Activated T-helper 1 cell treated with anti-CD3 and anti-CD28 coated beads, Interleukin-12 subunit alpha, Interleukin-12 subunit beta, Interleukin-2, Interleukin-4 antibody, amounts not matched to agents 30 ng/mL and 10 ng/mL and 1 ng/mL, durations not matched to agents 14 hours and 24 hours and 36 hours (primary cell): ENCODE data around the gene SLC11A1. TPM values are rescaled to one million over a fixed set of nuclear protein-coding genes. Genes with fewer than 3 reads are reported as not detected.

Experiments used
- DNase-seq: peaks from one replicate; pipeline ENCODE4 v3.0.0; 2021; ENCODE audit warnings: low spot score
- H3K27ac Mint-ChIP-seq: one replicate; pipeline ENCODE4 v1.8.0; 2021; ENCODE audit warnings: mild to moderate bottlenecking, mixed read lengths
- H3K27me3 Mint-ChIP-seq: one replicate; pipeline ENCODE4 v1.8.0; 2022; ENCODE audit warnings: mild to moderate bottlenecking, moderate library complexity, mixed read lengths; ENCODE audit not compliant: insufficient read depth
- H3K36me3 Mint-ChIP-seq: one replicate; pipeline ENCODE4 v1.8.0; 2021; ENCODE audit warnings: low read depth, mixed read lengths
- H3K4me1 Mint-ChIP-seq: one replicate; pipeline ENCODE4 v1.8.0; 2021; ENCODE audit warnings: low read depth, mixed read lengths
- H3K4me3 Mint-ChIP-seq: one replicate; pipeline ENCODE4 v1.8.0; 2021; ENCODE audit warnings: mild to moderate bottlenecking, moderate library complexity, mixed read lengths
- H3K9me3 Mint-ChIP-seq: one replicate; pipeline ENCODE4 v1.8.0; 2021; ENCODE audit warnings: mixed read lengths
- intact Hi-C: fragments of 100-400 bp; cut with micrococcal nuclease; formaldehyde crosslinking; loops from one replicate; pipeline ENCODE4 v1.15.1; 2024
- total RNA-seq: library from RNA; stranded (reverse); gene quantifications from 2 replicates; pipeline ENCODE4 v1.2.3, GENCODE V29; 2022

The SLC11A1 gene, protein sequence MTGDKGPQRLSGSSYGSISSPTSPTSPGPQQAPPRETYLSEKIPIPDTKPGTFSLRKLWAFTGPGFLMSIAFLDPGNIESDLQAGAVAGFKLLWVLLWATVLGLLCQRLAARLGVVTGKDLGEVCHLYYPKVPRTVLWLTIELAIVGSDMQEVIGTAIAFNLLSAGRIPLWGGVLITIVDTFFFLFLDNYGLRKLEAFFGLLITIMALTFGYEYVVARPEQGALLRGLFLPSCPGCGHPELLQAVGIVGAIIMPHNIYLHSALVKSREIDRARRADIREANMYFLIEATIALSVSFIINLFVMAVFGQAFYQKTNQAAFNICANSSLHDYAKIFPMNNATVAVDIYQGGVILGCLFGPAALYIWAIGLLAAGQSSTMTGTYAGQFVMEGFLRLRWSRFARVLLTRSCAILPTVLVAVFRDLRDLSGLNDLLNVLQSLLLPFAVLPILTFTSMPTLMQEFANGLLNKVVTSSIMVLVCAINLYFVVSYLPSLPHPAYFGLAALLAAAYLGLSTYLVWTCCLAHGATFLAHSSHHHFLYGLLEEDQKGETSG
- total RNA-seq = 0.05 and 0.27 TPM in 2 replicates

DNA sequence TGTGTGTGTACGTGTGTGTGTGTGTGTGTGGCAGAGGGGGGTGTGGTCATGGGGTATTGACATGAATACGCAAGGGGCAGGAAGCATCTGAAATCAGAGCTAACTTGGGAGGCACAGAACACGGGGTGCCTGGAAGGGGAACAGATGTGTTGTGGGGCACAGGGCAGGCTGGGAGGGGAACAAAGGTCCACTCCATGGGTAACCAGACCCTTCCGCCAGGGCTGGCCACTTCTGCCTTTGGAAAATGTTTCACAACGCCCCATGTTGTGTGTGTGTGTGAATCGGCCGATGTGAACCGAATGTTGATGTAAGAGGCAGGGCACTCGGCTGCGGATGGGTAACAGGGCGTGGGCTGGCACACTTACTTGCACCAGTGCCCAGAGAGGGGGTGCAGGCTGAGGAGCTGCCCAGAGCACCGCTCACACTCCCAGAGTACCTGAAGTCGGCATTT is at the start of gene SLC11A1:
Gene SLC11A1 (plus strand): TSS at position 358 of the 451 bp plus-strand sequence. CDS start 96 bp downstream, outside the sequence.
- Mint-ChIP-seq H3K27me3 (peaks cover 31% of the 10 kb centered on the region), H3K4me3 (no peak within 1 kb of the TSS), H3K36me3 (no peaks in the 10 kb centered on the region), H3K9me3 (no peaks in the 10 kb centered on the region), H3K4me1 (peaks cover under 1% of the 10 kb centered on the region), H3K27ac (no peak within 1 kb of the TSS)
- intact Hi-C loops = no loop called here
- DNase-seq = no peak

DNA sequence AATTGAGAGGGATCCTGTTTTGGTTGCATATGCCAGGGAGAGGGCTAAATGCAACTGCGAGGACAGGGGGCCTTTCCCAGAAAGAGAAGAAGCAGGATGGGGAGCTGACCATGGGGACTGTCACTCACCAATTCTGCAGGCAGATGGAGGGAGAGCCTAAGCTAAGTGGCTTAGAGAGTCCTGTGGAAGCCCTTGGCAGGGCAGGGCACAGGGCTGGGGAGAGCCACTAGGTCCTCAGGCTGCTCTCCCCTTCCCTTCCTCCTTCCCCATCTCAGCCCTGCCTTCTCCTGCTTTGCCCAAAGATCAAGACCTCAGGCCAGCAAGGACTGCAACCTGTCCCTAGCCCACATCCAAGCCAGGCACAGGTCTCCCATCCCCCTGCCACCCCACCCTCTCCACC is 49.8 kb upstream of the SLC11A1 start:
- Mint-ChIP-seq H3K27me3 (no peaks in the 10 kb centered on the region), H3K4me3 (no peak overlapping the region), H3K9me3 (no peaks in the 10 kb centered on the region), H3K36me3 (no peaks in the 10 kb centered on the region), H3K27ac (no peak overlapping the region), H3K4me1 (no peaks in the 10 kb centered on the region)
- DNase-seq = no peak
- intact Hi-C loops = no loop called here

DNA sequence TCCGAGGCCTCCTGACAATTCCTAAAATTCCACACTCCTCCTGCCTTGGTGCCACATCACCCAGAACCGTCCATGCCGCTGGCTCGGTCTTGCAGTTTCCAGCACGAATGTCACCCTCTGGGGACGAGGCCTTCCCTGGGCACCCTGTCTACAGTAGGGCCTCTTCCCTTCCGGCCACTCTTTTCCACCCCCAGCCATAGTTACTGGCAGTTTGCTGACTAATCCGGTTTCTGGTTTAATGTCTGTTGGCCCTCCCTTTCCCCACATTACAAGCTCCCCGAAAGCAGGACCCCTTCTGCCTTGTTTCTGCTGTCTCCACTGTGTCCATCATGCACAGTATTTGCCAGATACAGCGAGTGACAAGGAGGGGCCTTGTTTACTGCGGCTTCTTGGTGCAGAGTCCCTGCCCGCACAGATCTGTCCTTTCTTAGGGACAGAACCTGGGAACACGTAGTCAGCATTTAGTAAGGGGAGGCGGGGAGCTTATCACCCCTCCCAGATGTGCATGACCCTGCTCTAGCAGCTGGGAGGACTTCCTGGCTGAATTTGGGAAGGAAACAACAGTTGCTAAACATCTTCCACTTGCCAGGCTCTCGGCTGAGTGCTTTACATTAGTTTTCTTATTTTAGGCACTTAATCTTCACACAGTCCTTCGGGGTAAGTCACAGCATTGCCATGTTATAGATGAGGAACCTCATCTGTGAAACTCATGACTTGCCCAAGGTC is 49.0 kb upstream of the SLC11A1 start:
- no peaks in the 10 kb centered on the region for H3K36me3 Mint-ChIP-seq
- H3K27ac Mint-ChIP-seq = peak overlapping the region; percentile 49

DNA sequence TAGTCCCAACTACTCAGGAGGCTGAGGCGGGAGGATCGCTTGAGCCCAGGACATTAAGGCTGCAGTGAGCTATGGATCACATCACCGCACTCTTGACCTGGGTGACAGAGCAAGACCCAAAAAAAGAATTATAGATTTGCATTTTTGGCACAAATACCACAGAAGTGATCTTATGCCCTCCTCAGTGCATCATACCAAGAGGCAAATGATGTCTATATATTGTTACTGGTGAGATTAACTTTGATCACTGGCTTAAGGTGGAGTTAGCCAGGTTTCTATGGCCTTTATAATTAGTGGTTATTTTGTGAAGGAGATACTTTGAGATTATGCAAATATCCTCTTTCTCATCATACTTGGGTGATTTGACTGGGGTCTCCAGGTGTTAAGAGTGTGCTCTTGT is 47.5 kb upstream of the SLC11A1 start:
- Mint-ChIP-seq H3K4me1 (no peaks in the 10 kb centered on the region), H3K4me3 (no peak overlapping the region), H3K36me3 (no peaks in the 10 kb centered on the region), H3K27ac (no peak overlapping the region), H3K27me3 (no peaks in the 10 kb centered on the region), H3K9me3 (no peaks in the 10 kb centered on the region)
- no peak for DNase-seq
- intact Hi-C loops = no loop called here

More for the DNA sequence above, 49.0 kb upstream of the SLC11A1 start:
- no peak for DNase-seq
- intact Hi-C loops = no loop called here
- H3K9me3 Mint-ChIP-seq = no peaks in the 10 kb centered on the region
- no peaks in the 10 kb centered on the region for H3K4me1 Mint-ChIP-seq
- H3K27me3 Mint-ChIP-seq = no peaks in the 10 kb centered on the region
- no peak overlapping the region for H3K4me3 Mint-ChIP-seq

DNA sequence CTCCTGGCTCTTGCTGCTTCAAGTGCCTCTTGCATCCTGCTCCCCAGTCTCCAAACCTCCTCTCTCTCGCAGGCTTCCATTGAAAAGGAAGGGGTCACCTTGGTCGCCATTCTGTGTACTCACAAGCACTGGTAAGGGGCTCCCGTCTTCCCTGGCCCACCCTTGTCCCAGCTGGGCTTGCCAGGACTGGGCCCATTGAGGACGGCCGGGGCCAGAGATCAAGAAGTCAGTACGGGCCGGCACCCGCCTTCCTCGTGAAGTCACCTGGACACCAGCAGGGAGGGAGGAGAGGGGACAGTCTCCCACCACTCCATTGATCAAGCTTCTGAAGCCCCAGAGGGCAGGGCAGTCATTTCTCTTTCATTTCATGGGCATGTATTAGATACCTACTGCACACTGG is 41.4 kb upstream of the SLC11A1 start:
- intact Hi-C loops = no loop called here
- Mint-ChIP-seq H3K9me3 (no peaks in the 10 kb centered on the region), H3K4me3 (no peak overlapping the region), H3K4me1 (no peaks in the 10 kb centered on the region), H3K27me3 (peaks cover 2% of the 10 kb centered on the region), H3K27ac (no peak overlapping the region), H3K36me3 (no peaks in the 10 kb centered on the region)
- DNase-seq = no peak

DNA sequence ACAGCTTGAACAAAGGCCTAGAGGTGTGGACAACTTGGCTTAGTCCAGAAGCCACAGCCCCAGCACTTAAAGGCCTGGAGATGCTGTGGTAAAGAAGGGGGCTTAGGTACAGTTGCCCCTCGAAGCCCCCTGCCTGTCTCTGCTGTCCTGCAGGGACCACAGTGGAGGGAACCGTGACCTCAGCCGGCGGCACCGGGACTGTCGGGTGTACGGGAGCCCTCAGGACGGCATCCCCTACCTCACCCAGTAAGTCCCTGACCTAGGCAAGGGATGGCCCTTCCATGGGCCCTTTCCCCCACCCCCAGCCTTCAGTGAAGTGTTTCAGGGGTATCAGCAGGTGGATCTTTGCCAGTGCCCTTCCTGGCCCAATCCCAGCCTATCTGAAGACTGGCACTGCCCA is 40.7 kb upstream of the SLC11A1 start:
- Mint-ChIP-seq H3K36me3 (no peaks in the 10 kb centered on the region), H3K4me3 (no peak overlapping the region), H3K4me1 (no peaks in the 10 kb centered on the region), H3K9me3 (no peaks in the 10 kb centered on the region), H3K27ac (no peak overlapping the region), H3K27me3 (peaks cover 5% of the 10 kb centered on the region)
- intact Hi-C loops = no loop called here
- DNase-seq = no peak

DNA sequence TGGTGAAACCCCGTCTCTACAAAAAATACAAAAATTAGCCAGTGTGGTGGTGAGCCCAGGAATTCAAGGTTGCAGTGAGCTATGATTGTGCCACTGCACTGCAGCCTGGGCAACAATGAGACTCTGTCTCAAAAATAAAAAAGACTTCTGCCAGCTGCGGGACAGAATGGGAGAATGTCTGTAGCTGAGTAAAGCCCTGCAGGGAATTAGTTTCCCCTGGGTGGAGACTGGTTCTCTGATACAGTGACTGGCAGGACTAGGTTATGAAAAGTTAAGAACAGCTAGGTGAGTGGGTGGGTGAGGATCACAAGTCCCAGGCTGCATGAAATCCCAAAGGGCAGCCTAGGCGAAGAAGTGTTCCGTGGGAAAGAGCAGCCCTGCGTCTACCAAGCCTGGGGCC is 39.2 kb upstream of the SLC11A1 start:
- peaks cover 5% of the 10 kb centered on the region for H3K27me3 Mint-ChIP-seq
- no peaks in the 10 kb centered on the region for H3K9me3 Mint-ChIP-seq
- intact Hi-C loops = no loop called here
- no peak for DNase-seq
- no peaks in the 10 kb centered on the region for H3K4me1 Mint-ChIP-seq
- no peak overlapping the region for H3K4me3 Mint-ChIP-seq
- H3K27ac Mint-ChIP-seq = no peak overlapping the region
- H3K36me3 Mint-ChIP-seq = no peaks in the 10 kb centered on the region

DNA sequence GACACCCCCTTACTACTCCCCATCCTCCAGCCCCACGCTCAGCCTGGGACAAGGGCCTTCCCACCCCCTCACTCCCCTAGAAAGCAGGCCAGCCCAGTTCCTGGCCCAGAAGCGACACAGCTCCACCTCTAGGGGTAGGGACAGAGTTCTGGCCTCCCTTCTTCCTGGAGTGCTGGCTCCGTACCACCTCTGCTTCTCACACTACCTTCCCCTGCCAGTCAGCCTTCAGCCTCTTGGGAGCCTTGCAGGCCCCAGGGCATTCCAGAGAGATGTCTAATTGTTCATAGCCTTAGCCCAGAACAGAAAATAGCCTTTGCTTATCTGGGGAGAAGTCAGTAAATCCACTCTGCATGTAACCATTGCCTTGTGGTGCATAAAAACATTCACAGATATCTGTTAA is 38.5 kb upstream of the SLC11A1 start:
- Mint-ChIP-seq H3K36me3 (no peaks in the 10 kb centered on the region), H3K4me3 (no peak overlapping the region), H3K9me3 (no peaks in the 10 kb centered on the region), H3K27me3 (peaks cover 5% of the 10 kb centered on the region), H3K27ac (no peak overlapping the region), H3K4me1 (no peaks in the 10 kb centered on the region)
- DNase-seq = no peak
- intact Hi-C loops = no loop called here

DNA sequence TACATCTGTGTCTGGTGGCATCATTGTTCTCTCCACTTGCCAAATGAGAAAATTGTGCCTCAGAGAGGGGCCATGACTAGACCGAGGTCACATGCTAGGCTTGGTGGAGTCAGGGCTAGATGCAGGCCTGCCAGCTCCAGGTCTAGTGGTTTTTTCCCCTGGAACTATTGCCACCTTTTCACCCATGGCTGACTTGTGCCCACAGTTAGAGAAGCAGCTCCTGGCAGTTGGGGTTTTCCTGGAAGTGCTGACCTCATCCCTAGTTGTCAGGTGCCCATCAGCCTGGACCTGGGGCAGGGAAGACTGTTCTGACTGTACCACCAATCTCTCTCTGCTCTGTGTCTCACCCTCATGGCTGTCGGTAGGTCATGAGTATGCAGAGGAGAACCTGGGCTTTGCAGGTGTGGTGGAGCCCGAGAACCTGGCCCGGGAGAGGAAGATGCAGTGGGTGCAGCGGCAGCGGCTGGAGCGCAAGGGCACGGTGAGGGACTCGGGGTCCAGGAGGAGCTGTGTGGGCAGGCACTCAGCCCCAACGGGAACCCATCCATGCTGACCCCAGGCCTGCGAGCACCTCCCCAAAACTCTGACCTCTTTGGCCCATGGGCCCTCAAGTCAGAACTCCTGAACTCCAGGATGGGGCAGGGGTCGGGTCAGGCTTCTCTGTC is 37.9 kb upstream of the SLC11A1 start:
- H3K4me3 Mint-ChIP-seq = no peak overlapping the region

DNA sequence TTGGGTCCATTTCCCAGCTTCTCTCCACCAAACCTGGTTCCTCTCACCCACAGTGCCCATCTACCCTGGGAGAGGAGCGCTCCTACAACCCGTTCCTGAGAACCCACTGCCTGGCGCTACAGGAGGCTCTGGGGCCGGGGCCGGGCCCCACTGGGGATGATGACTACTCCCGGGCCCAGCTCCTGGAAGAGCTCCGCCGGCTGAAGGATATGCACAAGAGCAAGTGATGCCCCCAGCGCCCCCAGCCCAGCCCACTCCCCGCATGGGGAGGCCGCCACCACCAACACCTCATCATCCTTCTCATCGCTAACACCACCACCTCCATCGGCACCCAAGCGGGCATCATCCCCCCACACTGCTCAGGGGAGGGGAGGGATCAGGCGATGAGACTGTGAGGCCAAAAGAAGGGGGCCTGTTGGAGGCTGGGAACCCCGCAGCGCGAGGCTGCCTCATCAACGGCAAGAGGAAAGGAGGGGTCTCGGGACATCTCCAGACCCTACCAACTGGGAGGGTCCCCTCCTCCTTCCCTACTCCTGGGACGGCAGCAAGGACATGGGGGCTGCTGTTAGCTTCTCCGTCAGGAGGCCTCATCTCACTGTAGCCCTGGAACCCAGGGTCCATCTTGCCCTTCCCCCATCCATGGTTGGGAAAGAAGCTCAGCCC is 37.2 kb upstream of the SLC11A1 start:
- intact Hi-C loops = no loop called here
- H3K9me3 Mint-ChIP-seq = peaks cover 4% of the 10 kb centered on the region
- H3K4me3 Mint-ChIP-seq = no peak overlapping the region
- H3K27ac Mint-ChIP-seq = no peak overlapping the region
- DNase-seq = no peak
- no peaks in the 10 kb centered on the region for H3K4me1 Mint-ChIP-seq
- peaks cover 5% of the 10 kb centered on the region for H3K27me3 Mint-ChIP-seq
- no peaks in the 10 kb centered on the region for H3K36me3 Mint-ChIP-seq

More for the DNA sequence above, 37.9 kb upstream of the SLC11A1 start:
- H3K9me3 Mint-ChIP-seq = no peaks in the 10 kb centered on the region
- H3K36me3 Mint-ChIP-seq = no peaks in the 10 kb centered on the region
- no peaks in the 10 kb centered on the region for H3K4me1 Mint-ChIP-seq
- peaks cover 5% of the 10 kb centered on the region for H3K27me3 Mint-ChIP-seq
- H3K27ac Mint-ChIP-seq = no peak overlapping the region
- intact Hi-C loops = no loop called here
- no peak for DNase-seq

DNA sequence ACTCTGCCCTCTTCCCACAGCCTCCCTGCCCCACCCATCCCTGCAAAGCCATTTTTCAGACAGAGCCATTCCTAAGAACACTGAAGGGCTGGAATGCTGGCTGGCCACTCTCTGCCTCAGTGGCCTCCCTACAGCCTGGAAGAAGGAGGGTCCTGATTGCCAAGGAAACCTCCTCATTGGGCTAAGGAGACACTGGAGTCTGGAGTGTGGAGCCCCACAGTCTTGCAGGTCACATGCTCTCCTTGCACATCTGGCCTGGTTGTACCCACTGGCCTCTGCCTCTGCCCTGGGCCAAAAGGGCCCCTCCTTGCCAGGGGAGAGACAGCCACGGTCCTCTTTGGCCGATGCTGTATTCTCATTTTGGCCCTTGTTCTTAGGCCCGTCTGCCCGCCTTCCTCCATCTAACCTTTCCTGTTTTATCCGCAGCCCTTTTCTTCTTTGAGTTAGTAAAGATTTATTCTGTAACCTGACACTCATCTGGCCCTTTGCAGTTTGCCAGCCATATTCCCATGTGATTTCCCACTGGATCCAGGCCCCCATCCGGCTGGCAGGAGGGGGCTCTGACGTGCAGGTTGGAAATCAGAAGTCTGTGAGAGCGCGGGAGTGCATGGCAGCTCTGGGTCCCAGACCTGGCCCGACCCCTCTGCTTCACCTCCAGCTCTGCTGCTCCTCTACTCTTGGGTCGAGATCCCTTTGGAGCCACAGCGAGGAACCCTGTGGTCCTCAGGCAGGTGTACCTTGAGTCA is 36.4 kb upstream of the SLC11A1 start:
- DNase-seq = no peak
- Mint-ChIP-seq H3K4me1 (no peaks in the 10 kb centered on the region), H3K36me3 (no peaks in the 10 kb centered on the region), H3K4me3 (no peak overlapping the region), H3K9me3 (peaks cover 4% of the 10 kb centered on the region), H3K27me3 (peaks cover 5% of the 10 kb centered on the region), H3K27ac (no peak overlapping the region)
- intact Hi-C loops = no loop called here

DNA sequence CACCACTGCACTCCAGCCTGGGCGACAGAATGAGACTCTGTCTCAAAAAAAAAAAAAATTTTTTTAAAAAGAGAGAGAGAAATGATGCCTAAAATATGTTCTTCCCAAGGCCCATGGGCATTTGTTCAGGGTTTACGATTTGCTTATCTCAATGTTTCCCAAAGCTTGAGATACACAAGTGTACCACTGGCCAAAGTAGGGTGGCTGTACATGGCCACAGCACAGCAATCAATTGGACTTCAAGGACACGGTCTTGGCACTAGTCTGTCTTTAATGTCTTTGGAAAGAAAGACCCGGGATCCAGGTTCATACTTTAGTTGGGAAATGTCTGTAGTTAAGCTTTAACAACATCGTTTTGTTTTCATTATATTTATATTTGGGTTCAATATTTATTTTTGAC is 34.9 kb upstream of the SLC11A1 start:
- no peaks in the 10 kb centered on the region for H3K36me3 Mint-ChIP-seq
- H3K4me3 Mint-ChIP-seq = no peak overlapping the region
- intact Hi-C loops = no loop called here
- DNase-seq = no peak
- H3K27me3 Mint-ChIP-seq = peaks cover 3% of the 10 kb centered on the region
- H3K4me1 Mint-ChIP-seq = no peaks in the 10 kb centered on the region
- no peak overlapping the region for H3K27ac Mint-ChIP-seq
- H3K9me3 Mint-ChIP-seq = peaks cover 10% of the 10 kb centered on the region
